Right atrium auricular region (tissue), 2 donors: ENCODE measurements around the gene LRP11. TPM values are rescaled to one million over a fixed set of nuclear protein-coding genes. Genes with fewer than 3 reads are reported as not detected.
"Not testable (repeated sequence)": the region's sequence is repeated elsewhere in the genome, so short reads cannot be mapped to it uniquely, and the experiment has no call there.

Experiments
- DNase-seq: peaks from one replicate; pipeline ENCODE4 v3.0.0-alpha.2; 2019; ENCODE audit warnings: low spot score
- H3K27ac ChIP-seq, 2 donors: fragments of 200-600 bp; sonication (generic); 1 replicate in 1 of 2; 2 replicates in 1 of 2; pipeline ENCODE4 v1.5.1; 2016 to 2019
- H3K27me3 ChIP-seq, 2 donors: fragments of 200-600 bp; sonication (generic); one replicate each; pipeline versions ENCODE4 v1.5.1 to v1.6.0; 2017 to 2019
- H3K36me3 ChIP-seq: fragments of 200-600 bp; sonication (generic); one replicate; pipeline ENCODE4 v1.5.1; 2016
- H3K4me1 ChIP-seq, 2 donors: fragments of 200-600 bp; sonication (generic); one replicate each; pipeline versions ENCODE4 v1.5.1 to v1.6.0; 2017 to 2019
- H3K4me3 ChIP-seq, 2 donors: fragments of 200-600 bp; sonication (generic); 1 replicate in 1 of 2; 2 replicates in 1 of 2; pipeline ENCODE4 v1.5.1; 2017 to 2019; ENCODE audit warnings: mild to moderate bottlenecking in 1 of 2, moderate library complexity in 1 of 2
- H3K9me3 ChIP-seq, 2 donors: fragments of 200-600 bp; sonication (generic); one replicate each; pipeline ENCODE4 v1.5.1; 2019
- total RNA-seq, 2 donors: library from RNA; depleted of rRNA; stranded (reverse); fragments of >200 nt; gene quantifications; one replicate each; pipeline ENCODE4 v1.1.0, GENCODE V29; 2016
- TF ChIP-seq, protein P1 (sequence below), 2 donors: fragments of 200-600 bp; sonication (generic); IDR thresholded peaks; one replicate each; pipeline ENCODE4 v1.5.1; 2019; ENCODE audit warnings: antibody characterized with exemption in 2 of 2

The LRP11 gene
- total RNA-seq, 2 donors from 2014 or later, result 17.0 to 25.7 TPM

- no peaks in the 10 kb centered on the region for H3K27me3 ChIP-seq
- H3K9me3 ChIP-seq, result no peaks in the 10 kb centered on the region
- peaks cover 0 to 22% of the 10 kb centered on the region in 2 donors for H3K4me1 ChIP-seq
- H3K4me3 ChIP-seq, result no peak overlapping the region
- TF ChIP-seq, protein P1, sequence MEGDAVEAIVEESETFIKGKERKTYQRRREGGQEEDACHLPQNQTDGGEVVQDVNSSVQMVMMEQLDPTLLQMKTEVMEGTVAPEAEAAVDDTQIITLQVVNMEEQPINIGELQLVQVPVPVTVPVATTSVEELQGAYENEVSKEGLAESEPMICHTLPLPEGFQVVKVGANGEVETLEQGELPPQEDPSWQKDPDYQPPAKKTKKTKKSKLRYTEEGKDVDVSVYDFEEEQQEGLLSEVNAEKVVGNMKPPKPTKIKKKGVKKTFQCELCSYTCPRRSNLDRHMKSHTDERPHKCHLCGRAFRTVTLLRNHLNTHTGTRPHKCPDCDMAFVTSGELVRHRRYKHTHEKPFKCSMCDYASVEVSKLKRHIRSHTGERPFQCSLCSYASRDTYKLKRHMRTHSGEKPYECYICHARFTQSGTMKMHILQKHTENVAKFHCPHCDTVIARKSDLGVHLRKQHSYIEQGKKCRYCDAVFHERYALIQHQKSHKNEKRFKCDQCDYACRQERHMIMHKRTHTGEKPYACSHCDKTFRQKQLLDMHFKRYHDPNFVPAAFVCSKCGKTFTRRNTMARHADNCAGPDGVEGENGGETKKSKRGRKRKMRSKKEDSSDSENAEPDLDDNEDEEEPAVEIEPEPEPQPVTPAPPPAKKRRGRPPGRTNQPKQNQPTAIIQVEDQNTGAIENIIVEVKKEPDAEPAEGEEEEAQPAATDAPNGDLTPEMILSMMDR (IDR thresholded peaks at IDR 0.05), result no peak
- H3K36me3 ChIP-seq, result no peaks in the 10 kb centered on the region
- no peak overlapping the region for H3K27ac ChIP-seq
- peak; percentile 2 for DNase-seq
Observed at GRCh38 chr6:149845549-149845948, 18.6 kb downstream of the LRP11 start.

DNA sequence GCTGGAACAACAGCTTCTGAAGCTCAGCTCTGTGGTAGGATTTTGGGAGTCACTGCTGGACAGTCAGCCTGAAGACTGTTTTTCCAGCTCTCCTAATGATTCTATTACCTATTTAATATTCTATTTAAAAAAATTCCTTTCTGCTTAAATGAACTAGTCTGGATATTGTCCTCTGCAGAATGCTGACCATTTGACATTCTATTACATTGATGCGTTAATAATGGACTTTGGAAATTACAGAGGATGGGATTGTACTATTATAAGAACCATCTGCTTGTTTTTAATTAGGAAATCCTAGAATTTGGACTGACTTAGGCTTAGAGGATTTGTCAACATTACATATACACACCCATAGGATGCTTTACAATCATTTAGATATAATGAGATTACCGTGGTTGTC lies 19.7 kb downstream of the LRP11 start:
- Histone ChIP-seq H3K4me3 (no peak overlapping the region), H3K4me1 (peaks cover 0 to 27% of the 10 kb centered on the region in 2 donors), H3K27me3 (no peaks in the 10 kb centered on the region), H3K27ac (no peak overlapping the region), H3K36me3 (no peaks in the 10 kb centered on the region), H3K9me3 (no peaks in the 10 kb centered on the region)
- TF ChIP-seq, protein P1 (IDR thresholded peaks at IDR 0.05), result no peak
- DNase-seq, result no peak

GRCh38 chr6:149844036-149844435 lies 20.1 kb downstream of the LRP11 start:
- DNase-seq, result peak; percentile 46
- not testable (repeated sequence) for H3K27ac ChIP-seq, H3K9me3 ChIP-seq, H3K4me3 ChIP-seq, H3K27me3 ChIP-seq, H3K36me3 ChIP-seq
- H3K4me1 ChIP-seq, result peaks cover 0 to 27% of the 10 kb centered on the region in 2 donors

DNA sequence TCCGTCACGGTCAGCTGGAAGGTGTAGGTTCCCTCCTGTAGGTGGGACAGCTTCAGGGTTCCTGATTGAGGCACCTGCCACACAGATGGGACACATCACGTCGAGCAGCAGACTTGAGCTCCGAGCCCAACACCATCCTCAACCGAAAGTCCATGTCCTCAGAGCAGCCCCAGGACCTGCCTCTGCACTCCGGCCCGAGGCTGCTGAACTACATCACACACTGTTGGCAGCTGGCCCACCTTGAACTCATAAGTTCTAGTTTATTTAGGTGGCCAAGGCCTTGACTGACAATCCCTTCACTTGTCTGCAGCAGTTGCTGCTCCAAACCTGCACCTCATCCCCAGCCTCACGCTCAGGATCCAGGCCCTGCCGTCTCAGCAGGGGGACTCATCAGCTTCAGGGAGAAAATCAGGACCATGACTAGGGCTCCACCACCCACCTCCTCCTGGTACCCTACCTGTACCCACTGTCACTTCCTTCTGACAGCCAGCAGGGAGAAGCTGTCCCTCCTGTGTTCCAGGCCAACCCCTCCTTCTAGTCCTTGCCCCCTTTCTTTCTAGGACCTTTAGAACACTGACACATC lies 21.0 kb downstream of the LRP11 start:
- no peak overlapping the region for H3K27ac ChIP-seq

DNA sequence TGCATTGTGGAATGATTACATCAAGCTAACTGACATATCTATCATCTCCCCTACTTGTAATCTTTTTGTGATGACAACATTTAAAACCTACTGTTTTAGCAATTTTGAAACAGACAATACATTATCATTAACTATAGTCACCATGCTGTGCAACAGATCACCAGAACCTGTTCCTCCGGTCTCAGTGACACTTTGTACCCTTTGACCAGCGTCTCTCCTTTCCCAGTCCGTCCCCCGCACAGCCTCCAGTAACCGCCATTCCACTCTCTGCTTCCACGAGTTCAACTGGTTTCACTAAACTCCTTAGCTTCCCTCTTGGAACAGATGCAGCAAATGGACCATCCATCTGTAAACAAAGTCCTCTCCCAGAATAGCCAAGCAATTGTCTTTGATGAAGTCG lies 21.8 kb downstream of the LRP11 start:
- H3K36me3 ChIP-seq, result no peaks in the 10 kb centered on the region
- no peaks in the 10 kb centered on the region for H3K27me3 ChIP-seq
- H3K4me3 ChIP-seq, result no peak overlapping the region
- H3K27ac ChIP-seq, result no peak overlapping the region
- peaks cover 0 to 21% of the 10 kb centered on the region in 2 donors for H3K4me1 ChIP-seq
- peak; percentile 43 for DNase-seq
- no peaks in the 10 kb centered on the region for H3K9me3 ChIP-seq
- TF ChIP-seq, protein P1 (IDR thresholded peaks at IDR 0.05), result no peak

More for the DNA sequence above, 21.0 kb downstream of the LRP11 start:
- Histone ChIP-seq H3K36me3 (no peaks in the 10 kb centered on the region), H3K27me3 (no peaks in the 10 kb centered on the region), H3K4me1 (peaks cover 0 to 27% of the 10 kb centered on the region in 2 donors), H3K9me3 (no peaks in the 10 kb centered on the region), H3K4me3 (no peak overlapping the region)
- TF ChIP-seq, protein P1 (IDR thresholded peaks at IDR 0.05), result no peak
- DNase-seq, result peak; percentile 67

GRCh38 chr6:149840345-149841075 lies 23.6 kb downstream of the LRP11 start:
- DNase-seq, result peak; percentile 93
- Histone ChIP-seq H3K9me3 (no peaks in the 10 kb centered on the region), H3K27ac (peak overlapping the region; percentile 33 to 47), H3K36me3 (no peaks in the 10 kb centered on the region), H3K27me3 (no peaks in the 10 kb centered on the region), H3K4me1 (peaks cover 0 to 5% of the 10 kb centered on the region in 2 donors), H3K4me3 (no peak overlapping the region)
- TF ChIP-seq, protein P1 (IDR thresholded peaks at IDR 0.05), result peak in 1 of 2 donors; percentile 72
